Kidney (tissue), 14 donors: ENCODE results near the gene S1PR5. TPM values are rescaled to one million over a fixed set of nuclear protein-coding genes. Genes with fewer than 3 reads are reported as not detected.

Experiments
- DNase-seq, 5 donors: peaks; one replicate each; pipeline ENCODE4 v3.0.0-alpha.2; 2013 to 2020
- FAIRE-seq: peaks from 2 replicates; lab custom pipeline; 2012; peaks lifted over from hg19 to GRCh38; lab: Jason Lieb, UNC
- H3K27ac ChIP-seq, 2 donors: one replicate each; pipeline ENCODE4 v1.7.0; 2013; ENCODE audit warnings: low read depth in 2 of 2, low read length in 2 of 2, inconsistent platforms in 1 of 2
- H3K27me3 ChIP-seq: one replicate; pipeline ENCODE4 v1.7.1; 2013; ENCODE audit warnings: low read length, inconsistent platforms; ENCODE audit not compliant: control insufficient read depth, insufficient read depth
- H3K36me3 ChIP-seq, 3 donors: one replicate each; pipeline versions ENCODE4 v1.7.0 to v1.7.1; 2013; ENCODE audit warnings: low read length in 3 of 3, control low read depth in 1 of 3, inconsistent platforms in 1 of 3; ENCODE audit not compliant: insufficient read depth in 3 of 3, control insufficient read depth in 2 of 3
- H3K4me1 ChIP-seq, 3 donors: one replicate each; pipeline versions ENCODE4 v1.7.0 to v1.7.1; 2013; ENCODE audit warnings: low read length in 3 of 3, inconsistent platforms in 1 of 3, low read depth in 1 of 3; ENCODE audit not compliant: control insufficient read depth in 2 of 3, insufficient read depth in 2 of 3
- H3K4me3 ChIP-seq, 3 donors: one replicate each; pipeline versions ENCODE4 v1.7.0 to v1.8.1; 2013; ENCODE audit warnings: low read length in 3 of 3, control low read depth in 1 of 3, inconsistent platforms in 1 of 3
- H3K9ac ChIP-seq, 3 donors: one replicate each; pipeline versions ENCODE4 v1.7.0 to v1.7.1; 2013; ENCODE audit warnings: low read length in 3 of 3, control low read depth in 1 of 3, inconsistent platforms in 1 of 3
- H3K9me3 ChIP-seq, 3 donors: one replicate each; pipeline versions ENCODE4 v1.7.0 to v1.7.1; 2013; ENCODE audit warnings: low read length in 3 of 3, control low read depth in 1 of 3, inconsistent platforms in 1 of 3; ENCODE audit not compliant: control insufficient read depth in 2 of 3, insufficient read depth in 1 of 3
- CTCF ChIP-seq: IDR thresholded peaks from 3 replicates; pipeline ENCODE4 v1.5.1; 2012; ENCODE audit warnings: mild to moderate bottlenecking, moderate library complexity, borderline replicate concordance; ENCODE audit not compliant: insufficient read depth; ENCODE audit errors: extremely low read depth
- intact Hi-C: fragments of 100-400 bp; cut with DNase I; formaldehyde crosslinking; loops from one replicate; pipeline ENCODE4 v1.11.1; 2022
- polyA plus RNA-seq: library from polyadenylated mRNA; stranded (reverse); fragments of 350-450 nt; fragmentation: Illumina TruSeq; extraction: RNeasy Lipid Tissue Mini Kit (QIAGEN cat#74804); gene quantifications from one replicate; pipeline ENCODE4 v1.2.3, GENCODE V29; 2014; ENCODE audit warnings: low read depth, low replicate concordance; ENCODE audit not compliant: insufficient read depth
- total RNA-seq: library from RNA; stranded (reverse); fragmentation: NEBNext Ultra II Directional; extraction: Animal tissue kit (Norgen Biotek cat#: 25700); gene quantifications from one replicate; pipeline ENCODE4 v1.2.1, GENCODE V29; 2021
- donor health status: control.
- donor health status: control.
- donor health status: control.
- donor health status: control.
- donor health status: control.
- donor health status: DM: yes; HTN: yes; CAD: no.
- donor health status: Normal renal cell carcinoma (clear cell type).

Gene S1PR5
- total and polyA plus RNA-seq, 2 donors from 2014 or later, result 0.69 to 0.84 TPM

- H3K27ac ChIP-seq, result no peak overlapping the region
- H3K27me3 ChIP-seq, result no peaks in the 10 kb centered on the region
- DNase-seq, result no peak
- no peak overlapping the region for H3K9ac ChIP-seq
- no peaks in the 10 kb centered on the region for H3K9me3 ChIP-seq
- peaks cover 0 to 48% (median 25%) of the 10 kb centered on the region in 3 donors for H3K36me3 ChIP-seq
- H3K4me3 ChIP-seq, result no peak overlapping the region
- no peak for FAIRE-seq
- intact Hi-C loops, result no loop called here
- no peak for TF ChIP-seq CTCF
- H3K4me1 ChIP-seq, result peaks cover 0 to 4% (median 0%) of the 10 kb centered on the region in 3 donors
Observed at GRCh38 chr19:10549733-10550132, 32.5 kb upstream of the S1PR5 start.

GRCh38 chr19:10548746-10549276, 31.6 kb upstream of the S1PR5 start:
- H3K4me1 ChIP-seq, result peaks cover 0 to 6% (median 0%) of the 10 kb centered on the region in 3 donors
- H3K9me3 ChIP-seq, result no peaks in the 10 kb centered on the region
- FAIRE-seq (no peak), DNase-seq (no peak)
- H3K4me3 ChIP-seq, result no peak overlapping the region
- H3K27me3 ChIP-seq, result no peaks in the 10 kb centered on the region
- peaks cover 0 to 43% (median 25%) of the 10 kb centered on the region in 3 donors for H3K36me3 ChIP-seq
- no peak overlapping the region for H3K9ac ChIP-seq
- no peak for TF ChIP-seq CTCF
- H3K27ac ChIP-seq, result no peak overlapping the region
- intact Hi-C loops, result no loop called here

GRCh38 chr19:10546817-10547216, 29.6 kb upstream of the S1PR5 start:
- no peak overlapping the region for H3K9ac ChIP-seq
- H3K4me1 ChIP-seq, result peaks cover 0 to 6% (median 0%) of the 10 kb centered on the region in 3 donors
- TF ChIP-seq CTCF, result no peak
- H3K9me3 ChIP-seq, result no peaks in the 10 kb centered on the region
- DNase-seq (no peak), FAIRE-seq (no peak)
- peaks cover 0 to 32% (median 15%) of the 10 kb centered on the region in 3 donors for H3K36me3 ChIP-seq
- H3K4me3 ChIP-seq, result no peak overlapping the region
- intact Hi-C loops, result no loop called here
- H3K27me3 ChIP-seq, result no peaks in the 10 kb centered on the region
- no peak overlapping the region for H3K27ac ChIP-seq
